HG03521 (cell line): Measurements from ENCODE around the gene DNAL4.
"Not testable (repeated sequence)": the region's sequence is repeated elsewhere in the genome, so short reads cannot be mapped to it uniquely, and the experiment has no call there.

Experiments used
- ATAC-seq: cut with Tn5 transposase; IDR thresholded peaks from one replicate; pipeline ENCODE4 v1.9.1; 2021; ENCODE audit warnings: mild to moderate bottlenecking, moderate library complexity; ENCODE audit not compliant: unreplicated experiment

DNAL4 gene

GRCh38 chr22:38827510-38827909 lies 33.6 kb upstream of the DNAL4 start:
- no peak for ATAC-seq

- no peak for ATAC-seq
Measured at GRCh38 chr22:38826801-38827200, 32.9 kb upstream of the DNAL4 start.

- ATAC-seq = no peak
Measured at GRCh38 chr22:38826386-38826785, 32.4 kb upstream of the DNAL4 start.

GRCh38 chr22:38824585-38824984 lies 30.6 kb upstream of the DNAL4 start:
- ATAC-seq = no peak

GRCh38 chr22:38823637-38824036 lies 29.7 kb upstream of the DNAL4 start:
- no peak for ATAC-seq

- no peak for ATAC-seq
Measured at GRCh38 chr22:38823076-38823475, 29.1 kb upstream of the DNAL4 start.

- no peak for ATAC-seq
Measured at GRCh38 chr22:38820020-38820419, 26.1 kb upstream of the DNAL4 start.

GRCh38 chr22:38819387-38819940 lies 25.5 kb upstream of the DNAL4 start:
- ATAC-seq = no peak

GRCh38 chr22:38817196-38817595 lies 23.3 kb upstream of the DNAL4 start:
- no peak for ATAC-seq

- no peak for ATAC-seq
Measured at GRCh38 chr22:38815842-38816241, 21.9 kb upstream of the DNAL4 start.

- ATAC-seq = no peak
Measured at GRCh38 chr22:38811241-38811640, 17.3 kb upstream of the DNAL4 start.

GRCh38 chr22:38805041-38805593 lies 11.2 kb upstream of the DNAL4 start:
- ATAC-seq = not testable (repeated sequence)

- no peak for ATAC-seq
Measured at GRCh38 chr22:38802671-38803121, 8.8 kb upstream of the DNAL4 start.

- ATAC-seq = no peak
Measured at GRCh38 chr22:38799265-38800002, 5.5 kb upstream of the DNAL4 start.

- ATAC-seq = no peak
Measured at GRCh38 chr22:38798496-38798895, 4.6 kb upstream of the DNAL4 start.

- no peak for ATAC-seq
Measured at GRCh38 chr22:38796262-38796957, 2.5 kb upstream of the DNAL4 start.

- ATAC-seq = no peak
Measured at GRCh38 chr22:38795569-38795968, 1.6 kb upstream of the DNAL4 start.

GRCh38 chr22:38793317-38793716 lies 626 bp downstream of the DNAL4 start:
- no peak for ATAC-seq

GRCh38 chr22:38792833-38793232 lies 1.1 kb downstream of the DNAL4 start:
- no peak for ATAC-seq

GRCh38 chr22:38789606-38790005 lies 4.3 kb downstream of the DNAL4 start:
- no peak for ATAC-seq

GRCh38 chr22:38788846-38789245 lies 5.1 kb downstream of the DNAL4 start:
- ATAC-seq = no peak
